WTC11 (cell line): ENCODE data around the gene ZNF423. TPM values are rescaled to one million over a fixed set of nuclear protein-coding genes. Genes with fewer than 3 reads are reported as not detected.

ENCODE experiments used
- ATAC-seq: fragments of 200-7000 bp; cut with Tn5 transposase; 2 replicates; pipeline ENCODE4 v1.10.0; 2021; ENCODE audit warnings: mild to moderate bottlenecking, moderate library complexity
- CTCF ChIA-PET: fragments of 300-600 bp; sonication (Branson Sonifier 250); formaldehyde crosslinking; loops from one replicate; lab custom pipeline; 2021; ENCODE audit warnings: antibody characterized with exemption; lab: Charles Lee
- POLR2A ChIA-PET: fragments of 350-600 bp; sonication (Branson Sonifier 250); formaldehyde crosslinking; loops from one replicate; lab custom pipeline; 2021; ENCODE audit warnings: antibody characterized with exemption; lab: Charles Lee
- DNase-seq: peaks from one replicate; pipeline ENCODE4 v3.0.0; 2021; ENCODE audit warnings: low spot score
- H3K27ac Mint-ChIP-seq: 2 replicates; pipeline ENCODE4 v1.8.0; 2021; ENCODE audit warnings: mixed read lengths
- H3K27me3 Mint-ChIP-seq: 2 replicates; pipeline ENCODE4 v1.8.0; 2021; ENCODE audit warnings: low read depth, mild to moderate bottlenecking, moderate library complexity, mixed read lengths
- H3K36me3 Mint-ChIP-seq: 2 replicates; pipeline ENCODE4 v1.8.0; 2021; ENCODE audit warnings: mixed read lengths
- H3K4me1 Mint-ChIP-seq: 2 replicates; pipeline ENCODE4 v1.8.0; 2022; ENCODE audit warnings: mixed read lengths
- H3K4me3 Mint-ChIP-seq: 2 replicates; pipeline ENCODE4 v1.8.0; 2021; ENCODE audit warnings: mild to moderate bottlenecking, moderate library complexity, mixed read lengths
- H3K9me3 Mint-ChIP-seq: 2 replicates; pipeline ENCODE4 v1.8.0; 2021; ENCODE audit warnings: mixed read lengths
- ATF1 ChIP-seq: sonication (generic); formaldehyde crosslinking; IDR thresholded peaks from 2 replicates; pipeline ENCODE4 v1.8.1; 2023; ENCODE audit warnings: mild to moderate bottlenecking, moderate library complexity, missing genetic modification reagents
- ELF4 ChIP-seq: sonication (generic); formaldehyde crosslinking; IDR thresholded peaks from 2 replicates; pipeline ENCODE4 v1.8.1; 2022; ENCODE audit warnings: low read depth, mild to moderate bottlenecking, moderate library complexity, missing genetic modification reagents
- GTF2I ChIP-seq: fragments of 250-450 bp; sonication (Bioruptor Pico); conservative IDR thresholded peaks from 2 replicates; pipeline ENCODE4 v1.4.0; 2021; ENCODE audit warnings: mild to moderate bottlenecking
- JUN ChIP-seq: sonication (generic); formaldehyde crosslinking; IDR thresholded peaks from 2 replicates; pipeline ENCODE4 v1.8.0; 2023; ENCODE audit warnings: mild to moderate bottlenecking, missing genetic modification reagents
- NFE2L1 ChIP-seq: sonication (generic); formaldehyde crosslinking; IDR thresholded peaks from 2 replicates; pipeline ENCODE4 v1.8.1; 2023; ENCODE audit warnings: missing genetic modification reagents
- NR2C2 ChIP-seq: sonication (generic); formaldehyde crosslinking; IDR thresholded peaks from 2 replicates; pipeline ENCODE4 v1.8.0; 2022; ENCODE audit warnings: mild to moderate bottlenecking, missing genetic modification reagents
- NR3C1 ChIP-seq: sonication (generic); formaldehyde crosslinking; conservative IDR thresholded peaks from 2 replicates; pipeline ENCODE4 v1.8.1; 2023; ENCODE audit warnings: low read depth, mild to moderate bottlenecking, missing genetic modification reagents
- PRRX2 ChIP-seq: fragments of 250-450 bp; sonication (Bioruptor Pico); IDR thresholded peaks from 2 replicates; pipeline ENCODE4 v1.8.0; 2021; ENCODE audit warnings: mild to moderate bottlenecking
- SMAD3 ChIP-seq: sonication (generic); formaldehyde crosslinking; IDR thresholded peaks from 2 replicates; pipeline ENCODE4 v1.8.0; 2022; ENCODE audit warnings: missing genetic modification reagents, mild to moderate bottlenecking, borderline replicate concordance
- SMAD4 ChIP-seq: sonication (generic); formaldehyde crosslinking; IDR thresholded peaks from 2 replicates; pipeline ENCODE4 v1.8.0; 2022; ENCODE audit warnings: mild to moderate bottlenecking, missing genetic modification reagents
- TP53 ChIP-seq: sonication (generic); formaldehyde crosslinking; IDR thresholded peaks from 2 replicates; pipeline ENCODE4 v1.8.1; 2023; ENCODE audit warnings: mild to moderate bottlenecking, missing genetic modification reagents
- ZBTB21 ChIP-seq: sonication (generic); formaldehyde crosslinking; IDR thresholded peaks from 2 replicates; pipeline ENCODE4 v1.8.1; 2023; ENCODE audit warnings: mild to moderate bottlenecking, missing genetic modification reagents, borderline replicate concordance
- ZNF423 ChIP-seq: fragments of 250-450 bp; sonication (Bioruptor Pico); IDR thresholded peaks from 2 replicates; pipeline ENCODE4 v2.1.2; 2022; ENCODE audit warnings: mild to moderate bottlenecking, moderate library complexity
- total RNA-seq: library from RNA; stranded (reverse); gene quantifications from 3 replicates; pipeline ENCODE4 v1.2.3, GENCODE V29; 2021
- TF ChIP-seq, protein P1 (sequence below): fragments of 250-450 bp; sonication (Bioruptor Pico); IDR thresholded peaks from 2 replicates; pipeline ENCODE4 v1.9.0; 2021; ENCODE audit warnings: moderate library complexity, mild to moderate bottlenecking, inconsistent platforms, borderline replicate concordance
- TF ChIP-seq, protein P2 (sequence below): sonication (generic); formaldehyde crosslinking; IDR thresholded peaks from 2 replicates; pipeline ENCODE4 v1.8.1; 2022; ENCODE audit warnings: low read depth, mild to moderate bottlenecking, moderate library complexity, missing genetic modification reagents, borderline replicate concordance
- TF ChIP-seq, protein P3 (sequence below): fragments of 250-450 bp; sonication (Bioruptor Pico); IDR thresholded peaks from 2 replicates; pipeline ENCODE4 v1.9.0; 2021; ENCODE audit warnings: mild to moderate bottlenecking
- TF ChIP-seq, protein P4 (sequence below): sonication (generic); formaldehyde crosslinking; IDR thresholded peaks from 2 replicates; pipeline ENCODE4 v1.8.1; 2022; ENCODE audit warnings: missing genetic modification reagents, borderline replicate concordance
- TF ChIP-seq, protein P5 (sequence below): sonication (generic); formaldehyde crosslinking; IDR thresholded peaks from 2 replicates; pipeline ENCODE4 v1.8.0; 2023; ENCODE audit warnings: missing genetic modification reagents, mild to moderate bottlenecking, borderline replicate concordance

The ZNF423 gene
- total RNA-seq, 1 experiment from 2014 or later: 38.8 TPM

DNA sequence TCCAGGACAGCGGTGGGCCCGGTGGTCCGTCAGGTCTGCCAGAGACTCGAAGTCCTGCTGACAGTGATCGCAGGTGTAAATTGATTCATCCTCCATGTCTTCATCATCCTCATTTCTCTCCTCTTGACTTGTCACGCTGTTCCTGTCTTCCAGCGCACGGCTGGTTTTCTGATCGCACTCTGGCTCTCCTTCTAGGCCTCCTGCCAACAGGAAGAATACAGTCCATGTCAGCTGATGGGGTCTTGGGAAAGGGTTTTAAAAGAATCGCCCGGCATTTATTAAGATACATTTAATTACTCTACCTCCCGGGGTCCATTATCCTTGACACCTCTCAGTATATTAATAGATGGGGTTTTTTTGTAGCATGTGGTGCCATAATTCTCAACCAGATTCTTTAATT is 125.1 kb downstream of the ZNF423 start (continued):
- TF ChIP-seq, protein P1, sequence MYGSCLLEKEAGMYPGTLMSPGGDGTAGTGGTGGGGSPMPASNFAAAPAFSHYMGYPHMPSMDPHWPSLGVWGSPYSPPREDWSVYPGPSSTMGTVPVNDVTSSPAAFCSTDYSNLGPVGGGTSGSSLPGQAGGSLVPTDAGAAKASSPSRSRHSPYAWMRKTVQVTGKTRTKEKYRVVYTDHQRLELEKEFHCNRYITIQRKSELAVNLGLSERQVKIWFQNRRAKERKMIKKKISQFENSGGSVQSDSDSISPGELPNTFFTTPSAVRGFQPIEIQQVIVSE (CRISPR knock-in tag): no peak
- no peak for TF ChIP-seq ELF4 (CRISPR knock-in tag)
- no peak for TF ChIP-seq NR2C2 (CRISPR knock-in tag)
- TF ChIP-seq, protein P2, sequence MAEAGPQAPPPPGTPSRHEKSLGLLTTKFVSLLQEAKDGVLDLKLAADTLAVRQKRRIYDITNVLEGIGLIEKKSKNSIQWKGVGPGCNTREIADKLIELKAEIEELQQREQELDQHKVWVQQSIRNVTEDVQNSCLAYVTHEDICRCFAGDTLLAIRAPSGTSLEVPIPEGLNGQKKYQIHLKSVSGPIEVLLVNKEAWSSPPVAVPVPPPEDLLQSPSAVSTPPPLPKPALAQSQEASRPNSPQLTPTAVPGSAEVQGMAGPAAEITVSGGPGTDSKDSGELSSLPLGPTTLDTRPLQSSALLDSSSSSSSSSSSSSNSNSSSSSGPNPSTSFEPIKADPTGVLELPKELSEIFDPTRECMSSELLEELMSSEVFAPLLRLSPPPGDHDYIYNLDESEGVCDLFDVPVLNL: no peak
- TF ChIP-seq, all 79 proteins: peak for 0

DNA sequence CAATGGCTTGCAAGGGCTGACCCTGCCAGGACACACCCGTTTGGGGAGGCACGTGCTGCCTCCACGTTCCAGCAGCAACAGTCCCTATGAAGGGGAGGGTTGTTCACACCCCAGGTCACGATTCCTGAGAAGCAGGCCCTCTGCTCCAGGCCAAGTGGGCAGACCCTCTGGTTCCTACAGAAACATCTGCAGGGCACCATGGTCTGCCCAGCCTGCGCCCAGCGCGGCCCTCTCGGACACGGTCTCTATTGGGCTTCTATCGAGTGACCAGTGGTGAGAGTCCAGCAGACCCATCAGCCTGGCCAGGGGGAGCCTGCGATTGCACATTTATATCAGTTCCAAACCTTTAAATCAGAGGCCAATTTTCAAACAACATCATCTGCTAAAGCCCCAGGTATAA is 128.3 kb downstream of the ZNF423 start:
- no peak for DNase-seq
- POLR2A ChIA-PET: no interaction called here
- peaks cover 17% of the 10 kb centered on the region for H3K36me3 Mint-ChIP-seq
- TF ChIP-seq, protein P3, sequence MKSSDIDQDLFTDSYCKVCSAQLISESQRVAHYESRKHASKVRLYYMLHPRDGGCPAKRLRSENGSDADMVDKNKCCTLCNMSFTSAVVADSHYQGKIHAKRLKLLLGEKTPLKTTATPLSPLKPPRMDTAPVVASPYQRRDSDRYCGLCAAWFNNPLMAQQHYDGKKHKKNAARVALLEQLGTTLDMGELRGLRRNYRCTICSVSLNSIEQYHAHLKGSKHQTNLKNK (CRISPR knock-in tag): no peak
- TF ChIP-seq ZBTB21 (CRISPR knock-in tag): no peak
- TF ChIP-seq SMAD4 (CRISPR knock-in tag): no peak
- TF ChIP-seq, protein P4, sequence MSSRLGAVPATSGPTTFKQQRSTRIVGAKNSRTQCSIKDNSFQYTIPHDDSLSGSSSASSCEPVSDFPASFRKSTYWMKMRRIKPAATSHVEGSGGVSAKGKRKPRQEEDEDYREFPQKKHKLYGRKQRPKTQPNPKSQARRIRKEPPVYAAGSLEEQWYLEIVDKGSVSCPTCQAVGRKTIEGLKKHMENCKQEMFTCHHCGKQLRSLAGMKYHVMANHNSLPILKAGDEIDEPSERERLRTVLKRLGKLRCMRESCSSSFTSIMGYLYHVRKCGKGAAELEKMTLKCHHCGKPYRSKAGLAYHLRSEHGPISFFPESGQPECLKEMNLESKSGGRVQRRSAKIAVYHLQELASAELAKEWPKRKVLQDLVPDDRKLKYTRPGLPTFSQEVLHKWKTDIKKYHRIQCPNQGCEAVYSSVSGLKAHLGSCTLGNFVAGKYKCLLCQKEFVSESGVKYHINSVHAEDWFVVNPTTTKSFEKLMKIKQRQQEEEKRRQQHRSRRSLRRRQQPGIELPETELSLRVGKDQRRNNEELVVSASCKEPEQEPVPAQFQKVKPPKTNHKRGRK (CRISPR knock-in tag): no peak
- no peak for TF ChIP-seq ATF1
- no peak for TF ChIP-seq JUN (CRISPR knock-in tag)
- TF ChIP-seq PRRX2 (CRISPR knock-in tag): no peak
- no peak for TF ChIP-seq ZNF423
- TF ChIP-seq NFE2L1 (CRISPR knock-in tag): no peak
- TF ChIP-seq SMAD3: no peak
- TF ChIP-seq, all 79 proteins: peak for 0
- CTCF ChIA-PET: interaction anchor here (1.9 kb wide), 1 partner anchor 12 kb away, joined by 8 read pairs; no protein-coding TSS in a partner anchor
- Mint-ChIP-seq H3K9me3 (peaks cover 12% of the 10 kb centered on the region), H3K4me3 (no peak overlapping the region), H3K27ac (no peak overlapping the region), H3K4me1 (peaks cover 16% of the 10 kb centered on the region), H3K27me3 (no peaks in the 10 kb centered on the region)
- no peak for ATAC-seq

DNA sequence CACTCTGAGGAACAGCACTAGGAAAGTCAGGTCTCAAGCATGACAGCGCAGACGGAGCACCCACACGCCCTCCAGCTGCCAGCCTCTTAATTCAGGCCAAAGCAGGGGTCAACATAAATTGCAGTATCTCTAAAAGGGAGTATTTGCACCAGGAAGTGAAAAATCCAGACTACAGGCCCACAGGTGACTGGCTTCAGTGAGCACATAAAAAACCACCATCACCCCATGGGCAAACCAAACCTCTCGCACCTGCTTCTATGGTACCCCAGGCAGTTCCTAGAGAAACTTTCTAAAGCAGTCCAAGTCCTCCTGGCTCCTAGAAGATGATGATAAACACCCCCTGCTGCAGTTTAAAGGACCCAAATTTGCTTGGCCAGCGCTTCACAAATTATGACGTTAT is 129.8 kb downstream of the ZNF423 start:
- DNase-seq (no peak), ATAC-seq (no peak)
- POLR2A ChIA-PET: no interaction called here
- H3K27me3 Mint-ChIP-seq: no peaks in the 10 kb centered on the region
- CTCF ChIA-PET: interaction anchor here (1.9 kb wide), 1 partner anchor 13 kb away, joined by 8 read pairs; no protein-coding TSS in a partner anchor
- peaks cover 18% of the 10 kb centered on the region for H3K36me3 Mint-ChIP-seq
- H3K27ac Mint-ChIP-seq: no peak overlapping the region
- H3K4me1 Mint-ChIP-seq: 0 out of 2 replicates have a peak, but pooled peaks cover 7% of the 10 kb centered on the region
- H3K9me3 Mint-ChIP-seq: peaks cover 12% of the 10 kb centered on the region
- no peak overlapping the region for H3K4me3 Mint-ChIP-seq
- no peak for TF ChIP-seq GTF2I (CRISPR knock-in tag)
- no peak for TF ChIP-seq PRRX2 (CRISPR knock-in tag)
- no peak for TF ChIP-seq TP53 (CRISPR knock-in tag)
- TF ChIP-seq NR3C1: no peak
- TF ChIP-seq, protein P5, sequence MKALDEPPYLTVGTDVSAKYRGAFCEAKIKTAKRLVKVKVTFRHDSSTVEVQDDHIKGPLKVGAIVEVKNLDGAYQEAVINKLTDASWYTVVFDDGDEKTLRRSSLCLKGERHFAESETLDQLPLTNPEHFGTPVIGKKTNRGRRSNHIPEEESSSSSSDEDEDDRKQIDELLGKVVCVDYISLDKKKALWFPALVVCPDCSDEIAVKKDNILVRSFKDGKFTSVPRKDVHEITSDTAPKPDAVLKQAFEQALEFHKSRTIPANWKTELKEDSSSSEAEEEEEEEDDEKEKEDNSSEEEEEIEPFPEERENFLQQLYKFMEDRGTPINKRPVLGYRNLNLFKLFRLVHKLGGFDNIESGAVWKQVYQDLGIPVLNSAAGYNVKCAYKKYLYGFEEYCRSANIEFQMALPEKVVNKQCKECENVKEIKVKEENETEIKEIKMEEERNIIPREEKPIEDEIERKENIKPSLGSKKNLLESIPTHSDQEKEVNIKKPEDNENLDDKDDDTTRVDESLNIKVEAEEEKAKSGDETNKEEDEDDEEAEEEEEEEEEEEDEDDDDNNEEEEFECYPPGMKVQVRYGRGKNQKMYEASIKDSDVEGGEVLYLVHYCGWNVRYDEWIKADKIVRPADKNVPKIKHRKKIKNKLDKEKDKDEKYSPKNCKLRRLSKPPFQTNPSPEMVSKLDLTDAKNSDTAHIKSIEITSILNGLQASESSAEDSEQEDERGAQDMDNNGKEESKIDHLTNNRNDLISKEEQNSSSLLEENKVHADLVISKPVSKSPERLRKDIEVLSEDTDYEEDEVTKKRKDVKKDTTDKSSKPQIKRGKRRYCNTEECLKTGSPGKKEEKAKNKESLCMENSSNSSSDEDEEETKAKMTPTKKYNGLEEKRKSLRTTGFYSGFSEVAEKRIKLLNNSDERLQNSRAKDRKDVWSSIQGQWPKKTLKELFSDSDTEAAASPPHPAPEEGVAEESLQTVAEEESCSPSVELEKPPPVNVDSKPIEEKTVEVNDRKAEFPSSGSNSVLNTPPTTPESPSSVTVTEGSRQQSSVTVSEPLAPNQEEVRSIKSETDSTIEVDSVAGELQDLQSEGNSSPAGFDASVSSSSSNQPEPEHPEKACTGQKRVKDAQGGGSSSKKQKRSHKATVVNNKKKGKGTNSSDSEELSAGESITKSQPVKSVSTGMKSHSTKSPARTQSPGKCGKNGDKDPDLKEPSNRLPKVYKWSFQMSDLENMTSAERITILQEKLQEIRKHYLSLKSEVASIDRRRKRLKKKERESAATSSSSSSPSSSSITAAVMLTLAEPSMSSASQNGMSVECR (CRISPR knock-in tag): no peak
